IPS-18c (cell line): Measurements from ENCODE around the gene EHD1.

Source experiments
- H3K4me3 ChIP-seq: 2 replicates; pipeline ENCODE4 v1.7.0; 2013; ENCODE audit warnings: low read depth, mild to moderate bottlenecking, low read length, moderate library complexity; ENCODE audit not compliant: insufficient read depth
- H3K9me3 ChIP-seq: one replicate; pipeline ENCODE4 v1.6.1; 2013; ENCODE audit warnings: mild to moderate bottlenecking, low read length, moderate library complexity; ENCODE audit not compliant: control insufficient read depth, insufficient read depth

EHD1 gene

GRCh38 chr11:64894812-64895452, 16.5 kb upstream of the EHD1 start:
- Histone ChIP-seq H3K9me3 (no peaks in the 10 kb centered on the region), H3K4me3 (no peak overlapping the region)

- H3K4me3 ChIP-seq, result no peak overlapping the region
- no peaks in the 10 kb centered on the region for H3K9me3 ChIP-seq
These were observed 15.8 kb upstream of the EHD1 start for GRCh38 chr11:64894070-64894811.

- Histone ChIP-seq H3K9me3 (no peaks in the 10 kb centered on the region), H3K4me3 (no peak overlapping the region)
These were observed 15.0 kb upstream of the EHD1 start for GRCh38 chr11:64893194-64894069.

GRCh38 chr11:64892838-64893193, 14.4 kb upstream of the EHD1 start:
- no peak overlapping the region for H3K4me3 ChIP-seq
- H3K9me3 ChIP-seq, result no peaks in the 10 kb centered on the region

GRCh38 chr11:64892411-64892831, 14.0 kb upstream of the EHD1 start:
- H3K9me3 ChIP-seq, result no peaks in the 10 kb centered on the region

GRCh38 chr11:64891880-64892279, 13.5 kb upstream of the EHD1 start:
- H3K9me3 ChIP-seq, result no peaks in the 10 kb centered on the region
- no peak overlapping the region for H3K4me3 ChIP-seq

More at GRCh38 chr11:64892411-64892831, 14.0 kb upstream of the EHD1 start:
- H3K4me3 ChIP-seq, result no peak overlapping the region

GRCh38 chr11:64891215-64891848, 12.9 kb upstream of the EHD1 start:
- no peak overlapping the region for H3K4me3 ChIP-seq
- no peaks in the 10 kb centered on the region for H3K9me3 ChIP-seq

- Histone ChIP-seq H3K4me3 (no peak overlapping the region), H3K9me3 (no peaks in the 10 kb centered on the region)
These were observed 12.1 kb upstream of the EHD1 start for GRCh38 chr11:64890522-64890939.

- Histone ChIP-seq H3K4me3 (no peak overlapping the region), H3K9me3 (no peaks in the 10 kb centered on the region)
These were observed 10.5 kb upstream of the EHD1 start for GRCh38 chr11:64888729-64889511.

GRCh38 chr11:64888406-64888728, 9.9 kb upstream of the EHD1 start:
- 0 out of 2 replicates have a peak overlapping the region, but pooled peaks have one; percentile 11 for H3K4me3 ChIP-seq

GRCh38 chr11:64887757-64888405, 9.5 kb upstream of the EHD1 start:
- H3K4me3 ChIP-seq, result 0 out of 2 replicates have a peak overlapping the region, but pooled peaks have one; percentile 11
- no peaks in the 10 kb centered on the region for H3K9me3 ChIP-seq

More at GRCh38 chr11:64888406-64888728, 9.9 kb upstream of the EHD1 start:
- H3K9me3 ChIP-seq, result no peaks in the 10 kb centered on the region

- 0 out of 2 replicates have a peak overlapping the region, but pooled peaks have one; percentile 6 for H3K4me3 ChIP-seq
These were observed 8.9 kb upstream of the EHD1 start for GRCh38 chr11:64887234-64887756.

GRCh38 chr11:64885367-64886286, 7.2 kb upstream of the EHD1 start:
- no peak overlapping the region for H3K4me3 ChIP-seq
- H3K9me3 ChIP-seq, result no peaks in the 10 kb centered on the region

More at GRCh38 chr11:64887234-64887756, 8.9 kb upstream of the EHD1 start:
- no peaks in the 10 kb centered on the region for H3K9me3 ChIP-seq

- Histone ChIP-seq H3K4me3 (no peak overlapping the region), H3K9me3 (no peaks in the 10 kb centered on the region)
These were observed 5.6 kb upstream of the EHD1 start for GRCh38 chr11:64884019-64884418.

- no peak overlapping the region for H3K4me3 ChIP-seq
- H3K9me3 ChIP-seq, result no peaks in the 10 kb centered on the region
These were observed 5.2 kb upstream of the EHD1 start for GRCh38 chr11:64883575-64883974.
